SJSA1 (cell line): ENCODE data around the gene LETMD1. TPM values are rescaled to one million over a fixed set of nuclear protein-coding genes. Genes with fewer than 3 reads are reported as not detected.

Source experiments
- DNase-seq, 2 experiments: peaks; one replicate each; pipeline ENCODE4 v3.0.0-alpha.2; 2015 to 2020; ENCODE audit warnings: low spot score in 2 of 2, low read depth in 1 of 2
- H3K27ac ChIP-seq: fragments of 250-450 bp; sonication (Bioruptor Pico); 2 replicates; pipeline ENCODE4 v1.5.1; 2020; ENCODE audit warnings: mild to moderate bottlenecking, moderate library complexity
- H3K27me3 ChIP-seq: fragments of 250-450 bp; sonication (Bioruptor Pico); replicated peaks from 2 replicates; pipeline ENCODE4 v1.5.1; 2020; ENCODE audit warnings: mild to moderate bottlenecking, moderate library complexity
- H3K36me3 ChIP-seq: fragments of 250-450 bp; sonication (Bioruptor Pico); 2 replicates; pipeline ENCODE4 v1.5.1; 2020; ENCODE audit warnings: mild to moderate bottlenecking
- H3K4me1 ChIP-seq: fragments of 250-450 bp; sonication (Bioruptor Pico); replicated peaks from 2 replicates; pipeline ENCODE4 v1.6.1; 2021; ENCODE audit warnings: mild to moderate bottlenecking
- H3K4me3 ChIP-seq: fragments of 250-450 bp; sonication (Bioruptor Pico); 2 replicates; pipeline ENCODE4 v1.5.1; 2020; ENCODE audit warnings: mild to moderate bottlenecking
- H3K9me3 ChIP-seq: fragments of 250-450 bp; sonication (Bioruptor Pico); replicated peaks from 2 replicates; pipeline ENCODE4 v1.5.1; 2020; ENCODE audit warnings: mild to moderate bottlenecking
- total RNA-seq: library from RNA; depleted of rRNA; stranded (reverse); fragments of >200 nt; shearing (Covaris generic); gene quantifications from 2 replicates; pipeline ENCODE4 v1.2.3, GENCODE V29; 2014; rRNA removed

The LETMD1 gene
- total RNA-seq, 1 experiment from 2014 or later, result 28.5 TPM

GRCh38 chr12:51103977-51104376 is 55.9 kb downstream of the LETMD1 start:
- no peaks in the 10 kb centered on the region for H3K9me3 ChIP-seq
- H3K4me3 ChIP-seq, result no peak overlapping the region
- H3K36me3 ChIP-seq, result peaks cover 75% of the 10 kb centered on the region
- DNase-seq, result no peak
- no peaks in the 10 kb centered on the region for H3K4me1 ChIP-seq
- no peak overlapping the region for H3K27ac ChIP-seq
- H3K27me3 ChIP-seq, result no peaks in the 10 kb centered on the region

GRCh38 chr12:51108136-51108535 is 60.0 kb downstream of the LETMD1 start:
- Histone ChIP-seq H3K36me3 (peaks cover 64% of the 10 kb centered on the region), H3K9me3 (no peaks in the 10 kb centered on the region), H3K4me1 (no peaks in the 10 kb centered on the region), H3K27me3 (no peaks in the 10 kb centered on the region), H3K27ac (no peak overlapping the region), H3K4me3 (no peak overlapping the region)
- DNase-seq, result no peak

Other genes starting within 250 kb of the LETMD1 start
- not detected in 2 replicates for gene TMPRSS12, start 205.4 kb upstream of the LETMD1 start, total RNA-seq
- not detected in 2 replicates for gene HIGD1C, start 95.8 kb upstream of the LETMD1 start, total RNA-seq
- gene SLC11A2, start 21.9 kb upstream of the LETMD1 start, total RNA-seq, result 19.6 and 40.0 TPM in 2 replicates
- gene CSRNP2, start 35.3 kb downstream of the LETMD1 start, total RNA-seq, result 18.4 and 29.0 TPM in 2 replicates
- 6.9 and 8.8 TPM in 2 replicates for gene TFCP2, start 124.8 kb downstream of the LETMD1 start, total RNA-seq
- gene POU6F1, start 169.7 kb downstream of the LETMD1 start, total RNA-seq, result 1.2 and 5.8 TPM in 2 replicates
- 79.9 and 153 TPM in 2 replicates for gene DAZAP2, start 190.5 kb downstream of the LETMD1 start, total RNA-seq
- 22.8 and 32.5 TPM in 2 replicates for gene SMAGP, start 222.1 kb downstream of the LETMD1 start, total RNA-seq